HG03575 (cell line): ENCODE measurements around the gene CFAP61.
"Not testable (repeated sequence)": the region's sequence is repeated elsewhere in the genome, so short reads cannot be mapped to it uniquely, and the experiment has no call there.

Experiments
- ATAC-seq: cut with Tn5 transposase; IDR thresholded peaks from one replicate; pipeline ENCODE4 v1.9.1; 2021; ENCODE audit not compliant: unreplicated experiment, insufficient number of reproducible peaks, low FRiP score; ENCODE audit errors: extremely low read depth

The CFAP61 gene

GRCh38 chr20:20331817-20332216, 279.5 kb downstream of the CFAP61 start:
- no peak for ATAC-seq

- no peak for ATAC-seq
Observed at GRCh38 chr20:20333866-20334265, 281.5 kb downstream of the CFAP61 start.

DNA sequence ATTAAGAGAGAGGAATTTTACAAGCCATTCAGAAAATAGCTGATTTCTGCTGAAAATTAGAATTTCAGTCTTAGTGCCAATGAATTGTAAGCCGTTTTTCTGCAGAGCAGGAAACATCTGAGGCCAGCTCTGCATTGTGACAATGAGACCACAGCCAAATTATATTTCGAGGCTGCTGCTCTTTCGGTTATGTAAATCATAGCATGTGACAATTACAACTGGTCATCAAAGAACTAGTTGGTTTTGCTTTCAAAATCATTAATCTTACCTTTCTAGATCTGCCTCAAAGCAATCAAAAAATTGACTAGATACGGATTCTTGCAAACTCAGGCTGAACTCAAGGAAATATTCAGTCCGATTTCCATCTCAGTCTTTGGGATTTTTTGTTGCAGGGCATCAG, 282.2 kb downstream of the CFAP61 start:
- peak; percentile 85 for ATAC-seq

GRCh38 chr20:20338133-20338730, 285.9 kb downstream of the CFAP61 start:
- ATAC-seq: no peak

GRCh38 chr20:20340443-20340842, 288.1 kb downstream of the CFAP61 start:
- ATAC-seq: no peak

DNA sequence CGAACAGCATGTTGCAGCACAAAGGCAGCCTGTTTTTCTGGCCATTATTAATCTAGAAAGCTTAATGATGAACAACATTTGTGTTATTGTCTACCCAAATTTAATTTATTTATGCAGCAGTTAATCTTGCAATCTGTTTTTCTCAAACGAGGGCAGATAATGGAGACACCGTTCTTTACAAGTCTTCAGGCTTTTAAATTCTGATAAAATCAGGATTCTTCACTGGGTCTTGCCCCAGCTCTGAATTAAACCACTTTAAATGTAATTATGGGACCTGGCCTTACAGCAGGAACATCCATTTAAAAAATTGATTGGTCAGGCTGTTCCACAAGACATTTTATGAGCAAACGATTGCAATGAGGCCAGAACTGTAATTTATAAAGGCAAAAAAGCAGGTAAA, 289.0 kb downstream of the CFAP61 start:
- no peak for ATAC-seq

- no peak for ATAC-seq
Observed at GRCh38 chr20:20342066-20342465, 289.7 kb downstream of the CFAP61 start.

DNA sequence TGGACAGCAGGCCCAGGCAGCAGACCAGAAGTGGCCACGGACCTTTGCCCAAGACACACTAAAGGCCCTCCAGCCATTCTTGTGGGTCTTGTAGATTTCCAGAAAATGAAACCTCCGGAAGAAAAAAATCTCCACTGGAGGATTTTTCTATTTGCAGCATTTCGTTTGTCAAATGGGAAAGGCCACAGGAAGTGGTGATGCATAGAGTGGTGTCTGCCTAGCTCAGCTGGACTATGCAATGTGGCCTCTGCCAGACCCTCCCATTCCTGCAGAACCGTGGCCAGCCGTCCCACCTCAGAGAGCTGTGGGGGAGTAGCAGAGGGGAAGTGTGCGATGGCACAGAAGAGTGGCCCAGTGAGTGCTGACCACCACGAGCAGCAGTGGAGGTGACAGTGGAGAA, 291.6 kb downstream of the CFAP61 start:
- ATAC-seq: no peak

- no peak for ATAC-seq
Observed at GRCh38 chr20:20344476-20344875, 292.1 kb downstream of the CFAP61 start.

DNA sequence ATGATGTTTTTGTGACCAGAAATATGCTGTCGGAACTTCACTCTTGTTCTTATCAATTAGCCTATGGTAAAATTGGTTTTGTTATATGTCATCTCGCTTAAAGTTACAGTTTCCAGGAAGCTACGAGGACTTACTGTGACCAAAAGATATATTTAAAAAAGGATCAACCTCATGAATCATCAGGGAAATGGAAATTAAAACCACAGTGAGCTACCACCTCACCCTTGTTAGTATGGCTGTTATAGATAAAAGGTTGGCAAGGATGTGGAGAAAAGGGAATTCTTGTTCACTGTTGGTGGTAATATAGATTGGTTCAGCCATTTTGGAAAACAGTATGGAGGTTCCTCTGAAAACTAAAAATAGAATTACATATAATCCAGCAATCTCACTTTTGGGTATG, 301.2 kb downstream of the CFAP61 start:
- no peak for ATAC-seq

DNA sequence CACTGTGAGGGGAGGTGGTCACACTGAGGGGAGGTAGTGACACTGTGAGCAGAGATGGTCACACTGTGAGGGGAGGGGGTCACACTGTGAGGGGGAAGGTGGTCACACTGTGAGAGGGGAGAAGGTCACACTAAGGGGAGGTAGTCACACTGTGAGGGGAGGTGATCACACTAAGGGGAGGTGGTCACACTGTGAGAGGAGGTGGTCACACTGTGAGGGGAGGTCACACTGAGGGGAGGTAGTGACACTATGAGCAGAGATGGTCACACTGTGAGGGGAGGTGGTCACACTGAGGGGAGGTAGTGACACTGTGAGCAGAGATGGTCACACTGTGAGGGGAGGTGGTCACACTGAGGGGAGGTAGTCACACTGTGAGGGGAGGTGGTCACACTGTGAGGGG, 303.2 kb downstream of the CFAP61 start:
- ATAC-seq: not testable (repeated sequence)

DNA sequence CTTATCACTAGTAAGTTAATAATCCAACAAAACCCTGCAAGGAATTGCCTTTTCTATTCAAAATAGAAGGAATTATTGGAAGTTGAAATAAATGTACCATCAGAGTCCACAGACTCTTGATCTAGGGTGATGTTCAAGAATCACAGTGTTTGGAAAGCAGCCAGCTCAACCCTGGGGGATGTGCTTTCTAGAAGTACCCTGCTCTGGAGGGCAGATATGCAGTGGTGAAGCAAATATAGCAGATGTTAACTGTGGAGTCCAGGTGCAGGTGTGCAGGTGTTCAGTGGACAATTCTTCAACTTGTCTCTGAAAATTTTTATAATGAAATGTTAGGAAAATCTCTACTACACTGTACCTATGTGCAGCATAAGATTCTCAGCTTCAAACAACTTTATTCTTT, 306.5 kb downstream of the CFAP61 start:
- no peak for ATAC-seq

DNA sequence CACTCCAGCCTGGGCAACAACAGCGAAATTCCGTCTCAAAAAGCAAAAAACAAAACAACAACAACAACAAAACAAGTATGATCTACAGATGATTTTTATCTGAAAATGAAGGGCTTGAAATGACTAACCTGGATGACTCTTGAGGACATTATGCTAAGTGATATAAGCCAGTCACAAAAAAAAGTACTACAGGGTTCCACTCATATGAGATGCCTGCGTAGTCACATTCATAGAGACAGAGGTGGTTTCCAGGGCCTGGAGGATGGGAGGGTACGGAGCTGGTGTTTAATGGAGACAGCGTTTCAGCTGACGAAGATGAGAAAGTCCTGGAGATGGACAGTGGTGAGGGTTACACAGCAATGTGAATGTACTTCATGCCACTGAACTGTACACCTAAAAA, 307.3 kb downstream of the CFAP61 start:
- no peak for ATAC-seq

GRCh38 chr20:20360464-20360863, 308.1 kb downstream of the CFAP61 start:
- no peak for ATAC-seq

DNA sequence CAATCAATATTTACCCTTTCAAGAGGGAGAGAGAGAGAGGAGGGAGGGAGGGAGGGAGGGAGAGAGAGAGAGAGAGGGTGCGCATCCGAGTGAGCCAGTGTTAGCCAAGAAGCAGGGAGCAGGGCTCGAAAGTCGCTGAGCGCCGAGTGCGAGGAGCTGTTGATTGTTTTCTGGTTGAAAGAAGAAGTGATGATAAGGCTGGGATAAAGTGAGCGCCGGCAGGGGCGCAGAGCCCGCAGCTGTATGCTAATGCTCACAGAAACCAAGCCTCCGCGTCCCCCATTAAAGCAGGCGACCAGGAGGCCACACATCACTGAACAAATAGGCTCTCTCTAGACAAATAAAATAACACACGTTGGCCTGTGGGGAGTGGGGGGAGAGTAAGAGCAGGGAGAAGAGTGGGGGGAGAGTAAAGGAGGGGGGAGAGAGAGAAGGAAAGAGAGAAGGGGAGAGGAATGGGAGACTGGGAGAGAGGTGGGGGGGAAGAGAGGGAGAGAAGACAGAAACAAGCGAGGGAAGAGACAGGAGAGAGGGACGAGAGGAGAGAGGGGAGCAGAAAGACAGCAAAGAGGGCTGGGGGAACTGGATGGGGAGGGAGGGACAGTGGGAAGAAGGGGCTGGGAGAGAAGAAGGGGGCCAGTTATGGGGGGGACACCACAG, 310.6 kb downstream of the CFAP61 start:
- ATAC-seq: no peak

- no peak for ATAC-seq
Observed at GRCh38 chr20:20363434-20363798, 311.1 kb downstream of the CFAP61 start.

GRCh38 chr20:20363799-20364592, 311.7 kb downstream of the CFAP61 start:
- no peak for ATAC-seq

DNA sequence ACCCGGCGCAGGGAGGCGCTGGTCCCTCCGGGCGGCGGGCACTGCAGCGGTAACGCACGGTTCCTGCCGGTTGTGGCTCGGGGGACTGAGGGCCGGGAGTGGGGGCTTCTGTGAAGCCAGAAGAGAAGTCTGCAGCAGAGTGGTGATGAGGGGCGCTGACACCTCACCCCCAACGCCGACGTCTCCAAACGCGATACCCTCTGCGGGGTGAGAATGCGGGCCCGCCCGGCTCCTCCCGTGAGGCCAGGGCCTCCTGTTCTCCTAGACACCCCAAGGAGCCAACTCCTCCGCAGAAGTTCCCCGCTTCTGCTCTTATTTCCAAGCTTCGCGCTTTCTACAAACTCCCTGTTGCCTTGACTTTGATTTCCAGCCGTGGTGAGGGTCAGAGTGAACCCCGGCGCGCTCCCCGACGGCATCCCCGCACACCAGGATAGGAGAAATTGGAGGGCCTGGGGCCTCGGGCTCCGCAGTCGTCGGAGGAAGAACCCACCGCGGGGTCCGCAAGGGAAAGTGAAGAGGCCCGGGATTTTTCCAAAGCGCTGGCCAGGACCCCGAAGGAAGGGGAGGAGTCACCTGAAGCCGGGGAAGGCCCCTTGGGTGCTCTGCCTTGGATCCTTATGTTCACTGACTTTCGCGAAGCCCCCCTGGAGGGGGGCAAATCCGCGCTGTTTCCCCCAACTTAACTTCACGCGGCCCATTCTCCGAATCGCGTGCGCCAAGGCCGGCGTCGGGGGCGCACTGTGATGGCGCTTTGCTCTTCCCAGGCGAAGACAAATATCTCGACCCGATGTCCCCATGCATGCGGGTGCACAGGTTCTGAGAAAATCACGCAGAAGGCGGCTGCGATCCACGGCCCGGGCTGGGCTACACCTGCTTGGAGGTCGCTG, 312.5 kb downstream of the CFAP61 start:
- ATAC-seq: no peak

DNA sequence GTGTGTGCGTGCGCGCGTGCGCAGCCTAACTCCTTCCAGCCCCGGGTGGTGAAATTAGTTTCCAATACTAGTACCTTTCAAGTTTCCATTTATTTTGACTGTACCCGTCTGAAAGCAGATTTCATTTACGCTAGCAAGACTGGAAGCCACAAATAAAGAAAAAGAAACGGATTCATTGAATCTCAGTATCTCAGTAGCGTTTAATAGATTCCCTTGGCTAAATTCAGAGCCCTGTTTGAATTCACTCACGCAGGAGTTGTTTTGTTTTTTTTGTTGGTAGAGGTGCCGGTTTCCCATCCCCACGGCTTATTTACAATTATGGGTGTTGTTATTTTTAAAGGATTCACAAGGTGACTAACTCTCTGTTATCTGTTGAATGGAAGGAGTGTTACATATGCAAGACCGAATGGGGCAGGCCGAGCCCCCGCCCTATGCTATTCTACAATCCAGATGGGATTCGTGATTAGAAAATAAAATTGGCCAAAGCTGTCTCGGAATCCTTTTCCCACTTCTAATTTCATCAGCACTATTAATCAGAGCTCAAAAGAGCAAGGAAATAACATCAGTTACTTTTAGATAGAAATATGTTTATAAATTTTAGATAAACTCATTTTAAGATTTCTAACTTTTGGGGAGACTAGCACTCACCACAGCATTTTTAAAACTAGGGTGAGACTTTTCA, 313.3 kb downstream of the CFAP61 start:
- no peak for ATAC-seq
